GM12874 (cell line): ENCODE measurements around the gene EVPL.

Experiments
- TF ChIP-seq, protein P1 (sequence below): IDR thresholded peaks from 2 replicates; pipeline ENCODE4 v1.5.1; 2011; ENCODE audit warnings: low read depth, mild to moderate bottlenecking, control low read depth, low read length, moderate library complexity; ENCODE audit not compliant: insufficient read depth

Gene EVPL

DNA sequence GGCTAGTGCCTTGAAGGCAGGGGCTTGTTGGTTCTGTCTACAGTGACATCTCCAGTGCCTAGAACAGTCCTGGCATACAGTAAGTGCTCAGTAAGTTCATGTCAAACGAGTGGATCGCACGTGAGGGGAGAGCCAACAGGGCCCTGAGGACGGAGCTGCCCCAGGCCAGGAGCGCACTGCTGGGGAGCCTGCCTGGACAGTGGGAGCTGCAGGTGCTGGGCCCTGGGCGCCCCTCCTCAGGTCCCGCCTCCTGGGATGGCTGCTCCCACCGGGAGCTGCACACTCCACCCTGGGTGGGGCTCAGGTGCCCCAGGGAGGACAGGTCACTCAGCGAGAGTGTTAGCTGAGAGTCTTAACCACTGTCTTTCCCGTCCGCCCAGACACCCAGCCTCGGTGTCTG, 1.8 kb downstream of the EVPL start:
- TF ChIP-seq, protein P1, sequence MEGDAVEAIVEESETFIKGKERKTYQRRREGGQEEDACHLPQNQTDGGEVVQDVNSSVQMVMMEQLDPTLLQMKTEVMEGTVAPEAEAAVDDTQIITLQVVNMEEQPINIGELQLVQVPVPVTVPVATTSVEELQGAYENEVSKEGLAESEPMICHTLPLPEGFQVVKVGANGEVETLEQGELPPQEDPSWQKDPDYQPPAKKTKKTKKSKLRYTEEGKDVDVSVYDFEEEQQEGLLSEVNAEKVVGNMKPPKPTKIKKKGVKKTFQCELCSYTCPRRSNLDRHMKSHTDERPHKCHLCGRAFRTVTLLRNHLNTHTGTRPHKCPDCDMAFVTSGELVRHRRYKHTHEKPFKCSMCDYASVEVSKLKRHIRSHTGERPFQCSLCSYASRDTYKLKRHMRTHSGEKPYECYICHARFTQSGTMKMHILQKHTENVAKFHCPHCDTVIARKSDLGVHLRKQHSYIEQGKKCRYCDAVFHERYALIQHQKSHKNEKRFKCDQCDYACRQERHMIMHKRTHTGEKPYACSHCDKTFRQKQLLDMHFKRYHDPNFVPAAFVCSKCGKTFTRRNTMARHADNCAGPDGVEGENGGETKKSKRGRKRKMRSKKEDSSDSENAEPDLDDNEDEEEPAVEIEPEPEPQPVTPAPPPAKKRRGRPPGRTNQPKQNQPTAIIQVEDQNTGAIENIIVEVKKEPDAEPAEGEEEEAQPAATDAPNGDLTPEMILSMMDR: no peak

DNA sequence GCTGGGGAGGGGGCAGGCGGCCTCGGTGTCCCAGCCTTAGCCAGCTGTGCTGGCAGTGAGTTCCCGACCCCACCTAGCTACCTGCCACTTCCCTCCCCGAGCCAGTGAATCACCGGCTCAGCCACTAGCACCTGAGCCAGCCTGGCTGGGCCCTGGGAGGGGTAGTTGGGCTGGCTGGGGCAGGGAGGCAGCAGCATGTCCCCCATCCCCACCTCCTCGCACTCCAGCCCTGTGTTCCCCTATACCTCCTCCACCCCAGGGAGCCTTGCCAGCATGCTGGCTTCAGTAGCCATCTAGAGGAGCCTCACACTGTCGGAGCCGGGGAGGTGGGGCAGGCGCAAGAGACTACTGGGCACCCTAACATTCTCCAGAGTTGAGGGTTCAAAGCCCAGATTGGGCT, 2.8 kb downstream of the EVPL start:
- TF ChIP-seq, protein P1: no peak

DNA sequence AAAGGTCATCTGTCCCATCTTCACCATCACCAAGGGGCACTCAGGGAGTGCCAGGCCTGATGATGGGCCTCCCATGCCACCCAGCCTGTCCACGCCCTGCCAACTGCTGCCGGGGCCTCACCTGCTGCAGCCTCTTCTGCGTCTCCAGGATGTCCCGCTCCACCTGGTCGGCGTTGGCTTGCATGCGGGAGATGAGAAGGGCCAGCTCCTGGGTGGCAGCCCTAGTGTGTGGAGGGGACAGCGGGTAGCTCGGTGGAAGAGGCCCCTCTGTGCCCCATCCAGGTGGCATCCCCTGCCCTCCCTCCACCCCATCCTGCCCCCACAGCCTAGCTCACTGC, 3.2 kb downstream of the EVPL start:
- TF ChIP-seq, protein P1: no peak

DNA sequence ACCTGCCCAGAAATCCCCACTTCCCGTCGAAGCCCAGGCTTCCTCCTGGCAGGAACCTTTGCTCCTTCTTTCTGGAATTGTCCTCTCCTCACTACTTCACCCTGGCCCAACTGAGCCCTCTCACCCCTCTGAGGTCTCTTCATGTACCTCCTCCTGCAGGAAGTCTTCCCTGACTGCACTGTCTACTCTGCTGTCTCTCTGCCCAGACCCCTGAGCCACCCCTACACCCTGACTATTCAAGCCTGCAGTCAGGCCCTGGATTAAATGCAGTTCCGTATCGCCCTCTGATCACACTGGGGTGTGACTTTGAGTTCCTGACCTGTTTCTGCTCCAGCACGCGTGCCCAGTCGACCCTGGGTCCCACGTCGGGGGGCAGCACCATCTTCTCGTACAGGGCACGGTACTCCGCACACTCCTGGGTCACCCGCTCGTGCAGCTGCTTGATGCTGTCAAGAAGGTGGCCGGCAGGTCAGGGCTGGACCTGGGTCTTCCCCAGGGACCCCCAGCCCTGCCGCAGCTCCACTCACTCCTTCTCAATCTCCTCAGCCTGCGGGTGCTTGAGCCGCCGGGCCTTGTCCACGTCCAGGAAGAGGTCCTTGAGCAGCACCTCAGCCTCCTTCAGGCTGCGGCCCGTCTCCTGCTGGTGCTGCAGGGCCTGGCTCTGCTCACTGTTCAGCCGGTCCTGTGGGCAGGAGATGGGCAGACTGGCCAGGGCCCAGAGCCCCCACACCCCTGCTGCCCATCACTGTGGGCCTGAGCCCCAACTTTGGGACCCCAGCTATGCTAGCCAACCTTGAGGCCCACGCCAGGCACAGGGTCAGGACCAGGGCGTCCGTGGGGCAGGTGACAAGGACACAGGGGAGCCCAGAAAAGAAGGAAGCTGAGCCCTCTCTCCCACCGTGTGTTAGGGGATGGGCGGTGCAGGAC, 3.9 kb downstream of the EVPL start:
- TF ChIP-seq, protein P1: no peak

DNA sequence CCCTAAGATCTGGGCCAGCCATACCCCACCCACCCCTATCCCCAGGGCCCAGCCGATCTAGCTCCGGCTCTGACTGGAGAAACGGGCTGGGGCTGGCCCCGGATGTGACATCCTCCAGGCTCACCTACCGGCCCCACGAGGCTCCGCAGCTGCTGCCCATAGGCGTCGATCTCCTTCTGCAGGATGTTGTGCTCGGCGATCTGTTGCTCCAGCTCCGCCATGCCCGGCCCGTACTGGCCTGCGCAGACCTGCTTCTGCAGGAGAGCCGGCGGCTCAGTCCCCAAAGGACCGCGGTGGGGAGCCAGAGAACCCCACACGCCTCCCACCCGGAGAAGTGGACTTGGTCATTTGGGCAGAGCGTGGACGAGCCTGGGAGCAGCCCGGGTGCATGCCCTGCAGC, 4.8 kb downstream of the EVPL start:
- TF ChIP-seq, protein P1: no peak

DNA sequence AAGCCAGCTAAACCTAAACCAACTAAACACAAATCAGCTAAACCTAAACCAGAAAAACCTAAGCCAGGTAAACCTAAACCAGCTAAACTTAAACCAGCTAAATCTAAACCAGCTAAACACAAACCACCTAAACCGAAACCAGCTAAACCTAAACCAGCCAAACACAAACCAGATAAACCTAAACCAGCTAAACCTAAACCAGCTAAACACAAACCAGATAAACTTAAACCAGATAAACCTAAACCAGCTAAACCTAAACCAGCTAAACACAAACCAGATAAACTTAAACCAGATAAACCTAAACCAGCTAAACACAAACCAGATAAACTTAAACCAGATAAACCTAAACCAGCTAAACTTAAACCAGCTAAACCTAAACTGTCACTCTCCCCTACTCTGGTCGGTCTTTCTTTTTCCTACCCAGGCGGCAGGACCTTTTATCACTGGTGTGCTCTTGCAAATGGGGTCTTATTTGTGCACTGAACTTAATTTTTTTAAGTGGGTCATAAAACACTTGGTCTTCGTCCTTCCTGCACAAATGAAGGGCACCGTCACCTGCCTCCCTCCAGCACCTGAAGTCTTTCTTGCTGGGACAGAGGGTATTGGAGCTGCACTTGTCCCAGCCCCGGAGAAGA, 7.2 kb downstream of the EVPL start:
- TF ChIP-seq, protein P1: no peak

DNA sequence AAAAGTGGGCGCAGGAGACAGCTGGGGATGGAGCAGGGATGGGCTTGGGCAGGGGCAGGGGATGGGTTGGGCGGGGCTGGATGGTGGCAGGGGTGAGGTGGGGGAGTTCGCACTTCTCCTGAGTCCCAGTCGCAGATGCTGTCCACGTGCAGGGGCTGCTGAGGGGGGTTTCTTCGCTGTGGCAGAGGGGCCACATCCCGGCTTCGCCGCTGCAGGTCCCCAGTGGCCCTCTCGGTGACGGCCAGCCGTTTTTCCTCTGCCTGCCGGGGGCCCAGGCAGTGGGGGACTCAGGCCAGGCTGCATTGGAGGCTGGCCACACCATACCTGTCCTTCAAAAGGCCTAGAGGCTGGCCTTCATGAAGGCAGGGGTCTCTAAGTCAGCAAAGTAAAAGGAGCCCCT, 8.3 kb downstream of the EVPL start:
- TF ChIP-seq, protein P1: no peak
